Prostate gland (tissue), 2 donors: ENCODE results near the gene AQP12B. TPM values are rescaled to one million over a fixed set of nuclear protein-coding genes. Genes with fewer than 3 reads are reported as not detected.

Source experiments
- DNase-seq: peaks from one replicate; pipeline ENCODE4 v3.0.0-alpha.2; 2019; ENCODE audit warnings: low spot score
- H3K27ac ChIP-seq, 2 donors: fragments of 200-600 bp; sonication (generic); 2 replicates each; pipeline ENCODE4 v1.5.1; 2017 to 2019
- H3K27me3 ChIP-seq: fragments of 200-600 bp; sonication (generic); replicated peaks from 2 replicates; pipeline ENCODE4 v1.5.1; 2019; ENCODE audit not compliant: insufficient read depth
- H3K36me3 ChIP-seq, 2 donors: fragments of 200-600 bp; sonication (generic); 1 replicate in 1 of 2; 2 replicates in 1 of 2; pipeline versions ENCODE4 v1.5.1 to v1.8.1; 2017 to 2019
- H3K4me1 ChIP-seq: fragments of 200-600 bp; sonication (generic); replicated peaks from 2 replicates; pipeline ENCODE4 v1.5.1; 2019
- H3K4me3 ChIP-seq, 2 donors: fragments of 200-600 bp; sonication (generic); 2 replicates each; pipeline ENCODE4 v1.5.1; 2017 to 2019
- H3K9me3 ChIP-seq: fragments of 200-600 bp; sonication (generic); 2 replicates; pipeline ENCODE4 v1.5.1; 2017
- CTCF ChIP-seq, 4 experiments: fragments of 200-600 bp in 2 of 4; fragments of 450-650 bp in 2 of 4; sonication (generic) in 2 of 4; IDR thresholded peaks; 1 replicate in 3 of 4; 2 replicates in 1 of 4; pipeline ENCODE4 v1.5.1; 2016 to 2019; ENCODE audit warnings: antibody characterized with exemption in 4 of 4, mild to moderate bottlenecking in 2 of 4, moderate library complexity in 2 of 4
- POLR2A ChIP-seq: fragments of 450-650 bp; IDR thresholded peaks from one replicate; pipeline ENCODE4 v1.6.1; 2016; ENCODE audit warnings: antibody characterized with exemption, mild to moderate bottlenecking
- POLR2AphosphoS5 ChIP-seq: sonication (generic); formaldehyde crosslinking; IDR thresholded peaks from one replicate; pipeline ENCODE4 v1.6.1; 2017; ENCODE audit warnings: antibody characterized with exemption
- WGBS: methylation state at CpG from one replicate; pipeline ENCODE4 v1.1.5; 2018; 5-methylcytosine and 5-hydroxymethylcytosine counted together
- intact Hi-C: fragments of 100-400 bp; cut with DNase I; formaldehyde crosslinking; loops from one replicate; pipeline ENCODE4 v1.14.2; 2022
- total RNA-seq, 2 donors: library from RNA; depleted of rRNA; stranded (reverse); fragments of >200 nt; gene quantifications; one replicate each; pipeline ENCODE4 v1.1.0, GENCODE V29; 2016

Gene AQP12B
- total RNA-seq, 2 donors from 2014 or later: not detected

DNA sequence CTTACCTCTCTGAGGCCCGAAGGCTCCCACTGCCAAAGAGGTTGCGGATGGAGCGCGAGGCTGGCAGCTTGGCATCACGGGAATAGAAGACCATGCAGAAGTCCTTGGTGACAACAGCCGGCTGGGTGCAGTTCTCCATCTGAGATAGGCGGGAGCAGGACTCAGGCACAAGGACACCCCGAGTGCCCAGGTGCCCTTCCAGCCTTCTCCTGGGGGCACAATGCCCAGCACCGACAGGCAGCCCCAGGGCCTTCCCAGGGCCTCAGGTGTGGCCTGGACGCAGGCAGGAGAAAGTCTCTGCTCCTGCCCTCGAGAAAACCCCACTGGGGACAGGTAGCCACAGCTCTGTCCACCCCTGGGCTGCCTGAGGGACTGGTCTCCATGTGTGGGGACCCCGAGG, 42.6 kb upstream of the AQP12B start:
- no peak for TF ChIP-seq POLR2AphosphoS5
- TF ChIP-seq CTCF (IDR thresholded peaks at IDR 0.05): no peak
- no peak for TF ChIP-seq POLR2A
- 86% methylated on average over 12 of the region's 12 CpGs for WGBS
- H3K9me3 ChIP-seq: no peaks in the 10 kb centered on the region
- intact Hi-C loops: no loop called here
- no peak for DNase-seq
- H3K27ac ChIP-seq: no peak overlapping the region
- H3K4me1 ChIP-seq: no peaks in the 10 kb centered on the region
- no peaks in the 10 kb centered on the region for H3K27me3 ChIP-seq
- no peaks in the 10 kb centered on the region for H3K36me3 ChIP-seq
- H3K4me3 ChIP-seq: no peak overlapping the region

DNA sequence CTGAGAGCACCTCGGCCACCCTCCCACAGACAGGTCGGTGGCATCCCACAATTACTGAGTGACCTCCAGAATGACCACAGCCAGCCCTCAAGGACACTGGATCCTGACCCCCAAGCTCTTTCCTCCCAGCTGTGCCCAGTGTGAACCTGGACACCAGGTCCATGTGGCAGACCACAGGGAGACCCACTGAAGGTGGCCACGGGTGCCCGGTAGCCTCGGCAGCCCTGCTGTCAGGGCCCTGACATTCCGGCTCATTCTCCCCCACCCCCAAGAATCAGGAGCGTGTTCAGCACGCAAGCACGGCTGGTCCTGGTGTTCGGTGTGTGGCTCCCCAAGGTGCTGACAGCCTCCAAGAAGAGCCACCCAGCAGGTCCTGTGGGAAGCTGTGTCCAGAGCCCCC, 41.7 kb upstream of the AQP12B start:
- no peaks in the 10 kb centered on the region for H3K36me3 ChIP-seq
- H3K9me3 ChIP-seq: no peaks in the 10 kb centered on the region
- no peak overlapping the region for H3K27ac ChIP-seq
- TF ChIP-seq POLR2AphosphoS5: no peak
- TF ChIP-seq POLR2A: no peak
- no peaks in the 10 kb centered on the region for H3K27me3 ChIP-seq
- 91% methylated on average over 10 of the region's 10 CpGs for WGBS
- intact Hi-C loops: no loop called here
- DNase-seq: no peak
- no peak overlapping the region for H3K4me3 ChIP-seq
- H3K4me1 ChIP-seq: no peaks in the 10 kb centered on the region

- Histone ChIP-seq H3K27ac (no peak overlapping the region), H3K4me1 (no peaks in the 10 kb centered on the region), H3K36me3 (no peaks in the 10 kb centered on the region), H3K4me3 (no peak overlapping the region), H3K27me3 (no peaks in the 10 kb centered on the region), H3K9me3 (no peaks in the 10 kb centered on the region)
- 94% methylated on average over 9 of the region's 9 CpGs for WGBS
- no peak for DNase-seq
- TF ChIP-seq POLR2A (no peak), CTCF (IDR thresholded peaks at IDR 0.05) (no peak), POLR2AphosphoS5 (no peak)
- intact Hi-C loops: no loop called here
Measured at GRCh38 chr2:240723851-240724250, 41.2 kb upstream of the AQP12B start.

DNA sequence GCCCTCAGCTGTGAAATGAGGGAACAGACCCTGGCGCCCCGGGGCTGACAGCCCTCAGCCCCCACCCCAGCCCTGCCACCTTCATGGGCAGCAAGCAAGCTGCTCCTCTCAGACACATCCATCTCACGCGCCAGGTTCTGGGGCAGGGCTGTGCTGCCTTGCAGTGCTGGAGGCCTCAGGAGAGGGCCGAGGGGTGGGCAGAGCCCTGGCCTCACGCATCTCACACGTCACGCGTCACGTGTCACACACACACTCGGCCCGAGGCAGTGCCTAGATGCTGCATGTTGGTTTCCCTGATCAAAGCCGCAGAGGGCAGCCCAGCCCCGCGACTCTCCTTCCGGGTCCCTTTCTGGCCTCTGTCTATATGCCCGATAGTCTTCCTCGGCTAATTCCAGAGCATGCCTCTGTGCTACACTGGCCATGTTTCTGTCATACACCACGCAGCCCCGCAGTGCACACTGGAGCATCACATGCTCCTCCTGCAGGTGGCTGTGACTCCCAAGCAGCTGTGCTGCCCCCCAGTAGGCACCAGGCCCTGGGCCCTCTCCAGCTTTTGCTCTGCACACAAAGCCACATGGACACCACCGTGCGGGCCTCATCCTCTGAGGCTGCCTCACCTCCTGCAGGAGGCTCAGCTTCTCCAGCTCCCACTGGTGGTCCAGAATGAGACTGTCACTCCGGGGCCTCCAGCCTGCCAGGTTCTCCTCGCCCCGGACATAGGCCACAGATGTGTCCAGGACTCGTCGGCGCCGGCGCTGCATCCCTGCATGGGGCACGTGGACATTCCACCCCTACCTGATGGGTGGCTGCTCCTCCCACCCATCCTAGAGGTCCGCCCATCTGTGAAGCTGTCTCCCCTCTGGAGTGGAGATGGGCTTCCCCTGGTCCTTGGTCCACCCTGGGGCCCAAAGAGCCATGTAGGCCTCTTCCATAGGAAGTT, 40.4 kb upstream of the AQP12B start:
- TF ChIP-seq POLR2A: no peak
- TF ChIP-seq CTCF (IDR thresholded peaks at IDR 0.05): no peak

DNA sequence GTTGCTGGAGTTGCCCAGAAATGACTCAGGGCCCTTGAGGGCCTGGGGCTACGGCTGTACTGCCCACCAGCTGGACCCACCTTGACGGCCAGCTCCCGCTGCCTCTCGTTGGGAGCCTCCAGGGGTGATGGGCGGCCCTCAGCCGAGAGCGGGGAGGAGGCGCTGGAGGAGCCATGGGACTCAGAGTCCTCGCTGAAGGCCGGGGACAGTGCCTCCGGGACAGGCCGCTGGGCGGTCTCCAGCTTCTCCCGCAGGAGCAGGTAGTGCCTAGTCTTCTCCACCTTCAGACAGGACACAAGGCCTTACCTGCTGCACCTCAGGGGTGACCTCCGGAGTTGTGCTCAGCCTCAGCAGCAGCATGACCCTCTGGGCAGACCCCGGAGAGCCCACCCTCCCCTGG, 39.7 kb upstream of the AQP12B start:
- no peaks in the 10 kb centered on the region for H3K9me3 ChIP-seq
- 92% methylated on average over 15 of the region's 16 CpGs for WGBS
- intact Hi-C loops: no loop called here
- no peak for DNase-seq
- H3K27me3 ChIP-seq: no peaks in the 10 kb centered on the region
- no peak overlapping the region for H3K4me3 ChIP-seq
- no peak for TF ChIP-seq POLR2AphosphoS5
- no peak for TF ChIP-seq POLR2A
- TF ChIP-seq CTCF (IDR thresholded peaks at IDR 0.05): no peak
- H3K36me3 ChIP-seq: no peaks in the 10 kb centered on the region
- no peaks in the 10 kb centered on the region for H3K4me1 ChIP-seq
- H3K27ac ChIP-seq: no peak overlapping the region

More for the DNA sequence above, 40.4 kb upstream of the AQP12B start:
- no peaks in the 10 kb centered on the region for H3K27me3 ChIP-seq
- 82% methylated on average over 32 of the region's 32 CpGs for WGBS
- H3K4me3 ChIP-seq: no peak overlapping the region
- no peak overlapping the region for H3K27ac ChIP-seq
- DNase-seq: no peak
- no peaks in the 10 kb centered on the region for H3K36me3 ChIP-seq
- no peaks in the 10 kb centered on the region for H3K9me3 ChIP-seq
- intact Hi-C loops: no loop called here
- H3K4me1 ChIP-seq: no peaks in the 10 kb centered on the region
